LHCN-M2 (cell line): ENCODE results near the gene MMP14. TPM values are rescaled to one million over a fixed set of nuclear protein-coding genes. Genes with fewer than 3 reads are reported as not detected.
A peak's percentile ranks its signal among the peaks of the same experiment; 100 is the strongest.
"Not testable (repeated sequence)": the region's sequence is repeated elsewhere in the genome, so short reads cannot be mapped to it uniquely, and the experiment has no call there.

ENCODE experiments used
- DNase-seq: peaks from one replicate; pipeline ENCODE4 v3.0.0-alpha.2; 2012; ENCODE audit warnings: low read depth
- polyA plus RNA-seq: library from polyadenylated mRNA; unstranded; fragments of >200 nt; gene quantifications from one replicate; pipeline ENCODE4 v1.2.1, GENCODE V29; 2012; ENCODE audit warnings: missing spikeins
- total RNA-seq: library from RNA; depleted of rRNA; stranded (reverse); fragments of >200 nt; gene quantifications from 2 replicates; pipeline ENCODE4 v1.2.3, GENCODE V29; 2014; rRNA removed

The MMP14 gene
- total RNA-seq, result 292 and 331 TPM in 2 replicates
- 172 TPM for polyA plus RNA-seq

GRCh38 chr14:22836301-22837113 lies at the start of gene MMP14:
TSS of gene MMP14 (plus strand) at chr14:22836585. CDS start at chr14:22836818, 233 bp downstream.
- DNase-seq, result peak; percentile 95

- no peak for DNase-seq
Measured at GRCh38 chr14:22786685-22787084, 49.7 kb upstream of the MMP14 start.

GRCh38 chr14:22791301-22791700 lies 45.1 kb upstream of the MMP14 start:
- DNase-seq, result peak; percentile 84

GRCh38 chr14:22792158-22792557 lies 44.2 kb upstream of the MMP14 start:
- no peak for DNase-seq

- not testable (repeated sequence) for DNase-seq
Measured at GRCh38 chr14:22793550-22793949, 42.8 kb upstream of the MMP14 start.

GRCh38 chr14:22793976-22794375 lies 42.4 kb upstream of the MMP14 start:
- no peak for DNase-seq

GRCh38 chr14:22794551-22794951 lies 41.8 kb upstream of the MMP14 start:
- DNase-seq, result no peak

- no peak for DNase-seq
Measured at GRCh38 chr14:22796087-22796707, 40.2 kb upstream of the MMP14 start.

GRCh38 chr14:22797017-22797917 lies 39.1 kb upstream of the MMP14 start:
- DNase-seq, result no peak

- no peak for DNase-seq
Measured at GRCh38 chr14:22798528-22798927, 37.9 kb upstream of the MMP14 start.

- DNase-seq, result no peak
Measured at GRCh38 chr14:22800346-22800745, 36.0 kb upstream of the MMP14 start.

GRCh38 chr14:22801716-22802115 lies 34.7 kb upstream of the MMP14 start:
- no peak for DNase-seq

- no peak for DNase-seq
Measured at GRCh38 chr14:22802860-22803686, 33.3 kb upstream of the MMP14 start.

- DNase-seq, result no peak
Measured at GRCh38 chr14:22803687-22803974, 32.8 kb upstream of the MMP14 start.

- DNase-seq, result not testable (repeated sequence)
Measured at GRCh38 chr14:22805235-22805634, 31.1 kb upstream of the MMP14 start.

- DNase-seq, result no peak
Measured at GRCh38 chr14:22807432-22808087, 28.8 kb upstream of the MMP14 start.

- DNase-seq, result no peak
Measured at GRCh38 chr14:22808388-22809209, 27.8 kb upstream of the MMP14 start.

- no peak for DNase-seq
Measured at GRCh38 chr14:22811722-22812121, 24.7 kb upstream of the MMP14 start.

GRCh38 chr14:22812744-22813143 lies 23.6 kb upstream of the MMP14 start:
- DNase-seq, result no peak

GRCh38 chr14:22813145-22813544 lies 23.2 kb upstream of the MMP14 start:
- no peak for DNase-seq
